ENCODE results near the gene DIP2C.
"Not testable (repeated sequence)": the region's sequence is repeated elsewhere in the genome, so short reads cannot be mapped to it uniquely, and the experiment has no call there.

DIP2C gene

DNA sequence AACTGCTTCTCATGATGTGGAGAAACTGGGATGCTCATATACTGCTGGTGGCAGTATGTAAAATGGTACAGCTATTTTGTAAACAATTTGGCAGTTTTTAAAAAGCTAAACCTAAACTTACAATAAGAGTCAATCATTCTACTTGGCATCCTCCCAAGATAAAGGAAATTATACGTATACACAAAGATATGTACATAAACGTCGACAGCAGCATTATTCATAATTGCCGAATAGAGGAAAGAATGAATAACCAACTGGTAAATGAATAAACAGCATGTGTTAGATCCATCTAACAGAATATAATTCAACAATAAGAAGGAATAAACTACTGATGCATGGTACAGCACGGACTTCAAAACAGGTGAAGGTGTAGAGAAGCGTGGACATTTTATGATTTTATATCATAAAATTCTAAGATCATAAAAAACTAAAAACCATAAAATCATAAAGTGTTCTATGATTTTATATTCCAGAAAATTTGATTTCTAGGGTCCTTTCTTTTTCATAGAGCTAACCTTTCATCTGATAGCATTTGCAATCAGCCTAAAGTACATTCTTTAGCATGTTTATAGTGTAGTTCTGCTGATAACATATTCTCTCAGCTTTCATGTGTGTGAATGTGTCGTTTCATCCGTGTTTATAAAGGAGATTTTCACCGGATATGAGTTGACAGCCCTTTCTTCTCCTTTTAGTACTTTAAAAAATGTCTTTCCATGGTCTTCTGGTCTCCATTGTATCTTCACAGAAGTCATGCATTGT, 261.5 kb downstream of the DIP2C start:
- DNase-seq, result no peak

DNA sequence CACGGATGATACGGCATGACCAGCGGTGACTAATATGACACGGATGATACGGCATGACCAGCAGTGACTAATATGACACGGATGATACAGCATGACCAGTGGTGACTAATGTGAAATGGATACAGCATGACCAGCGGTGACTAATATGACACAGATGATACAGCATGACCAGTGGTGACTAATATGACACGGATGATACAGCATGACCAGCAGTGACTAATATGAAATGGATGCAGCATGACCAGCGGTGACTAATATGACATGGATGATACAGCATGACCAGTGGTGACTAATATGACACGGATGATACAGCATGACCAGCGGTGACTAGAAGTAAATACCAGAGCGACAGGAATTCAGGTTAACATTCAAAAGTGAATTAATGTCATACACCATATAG, 264.1 kb downstream of the DIP2C start:
- DNase-seq, result not testable (repeated sequence)

DNA sequence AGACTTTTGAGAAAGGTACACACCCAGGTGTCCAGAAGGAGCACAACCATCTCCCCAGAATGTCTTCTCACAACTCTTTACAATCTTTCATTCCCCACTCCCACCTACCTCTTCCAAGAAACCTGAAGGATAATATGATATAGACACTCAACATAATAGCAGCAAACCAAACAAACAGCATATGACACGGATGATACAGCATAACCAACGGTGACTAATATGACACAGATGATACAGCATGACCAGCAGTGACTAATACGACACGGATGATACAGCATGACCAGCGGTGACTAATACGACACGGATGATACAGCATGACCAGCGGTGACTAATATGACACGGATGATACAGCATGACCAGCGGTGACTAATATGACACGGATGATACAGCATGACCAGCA, 264.7 kb downstream of the DIP2C start:
- DNase-seq, result not testable (repeated sequence)

DNA sequence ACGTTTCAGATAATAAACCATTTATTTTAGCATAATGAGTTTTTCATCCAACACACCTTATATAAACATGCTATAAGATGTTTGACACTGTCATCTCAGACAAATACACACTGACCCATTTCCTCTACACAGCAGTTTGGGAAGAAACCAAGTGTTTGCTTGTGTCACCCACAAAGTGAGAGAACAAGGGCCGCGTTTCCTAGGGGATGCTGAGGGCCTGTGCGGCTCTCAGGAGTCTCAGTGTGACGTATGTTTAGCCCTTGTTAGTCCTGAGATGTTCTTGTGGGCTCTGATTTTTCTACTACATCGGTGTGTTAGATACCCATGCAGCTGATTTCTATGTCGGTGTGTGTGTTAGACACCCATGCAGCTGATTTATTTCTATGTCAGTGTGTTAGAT, 266.3 kb downstream of the DIP2C start:
- DNase-seq, result no peak

DNA sequence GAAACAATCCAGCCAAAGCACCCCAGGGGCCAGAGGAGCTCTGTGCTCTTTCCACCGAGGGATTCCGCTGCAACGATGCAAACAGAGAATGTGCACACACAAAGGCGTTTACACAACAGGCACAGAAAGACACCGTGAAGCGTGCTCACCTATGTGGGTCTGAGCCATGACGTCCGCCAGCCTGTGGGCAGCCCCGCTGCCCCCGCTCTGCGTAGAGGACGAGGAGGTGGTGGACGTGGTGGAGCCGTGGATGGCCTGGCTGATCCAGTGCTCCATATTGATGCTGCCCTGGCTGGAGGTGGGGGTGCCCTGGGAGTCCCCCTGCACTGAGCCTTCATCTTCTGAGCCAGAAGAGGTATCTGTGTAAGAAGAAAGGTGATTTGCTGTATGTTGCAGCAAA, 266.8 kb downstream of the DIP2C start:
- no peak for DNase-seq

DNA sequence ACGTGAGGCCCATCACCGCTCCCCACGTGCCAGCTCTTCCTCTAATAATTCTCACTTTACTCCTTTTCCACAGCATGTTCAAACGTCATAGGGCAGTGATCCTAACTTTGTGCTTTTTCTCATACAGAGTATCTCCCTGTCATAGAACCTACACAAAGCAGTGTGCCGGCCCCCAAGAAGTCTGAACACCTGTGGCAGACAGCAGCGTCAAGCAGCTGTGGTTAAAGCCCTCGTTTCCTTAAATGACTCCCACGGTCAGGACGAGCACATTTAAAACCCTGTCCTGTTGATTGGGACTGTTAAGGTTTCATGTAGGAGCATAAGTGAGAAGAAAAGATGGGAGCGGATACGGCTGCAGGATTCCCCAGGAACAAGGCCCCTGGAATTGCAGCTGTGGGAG, 267.2 kb downstream of the DIP2C start:
- no peak for DNase-seq

DNA sequence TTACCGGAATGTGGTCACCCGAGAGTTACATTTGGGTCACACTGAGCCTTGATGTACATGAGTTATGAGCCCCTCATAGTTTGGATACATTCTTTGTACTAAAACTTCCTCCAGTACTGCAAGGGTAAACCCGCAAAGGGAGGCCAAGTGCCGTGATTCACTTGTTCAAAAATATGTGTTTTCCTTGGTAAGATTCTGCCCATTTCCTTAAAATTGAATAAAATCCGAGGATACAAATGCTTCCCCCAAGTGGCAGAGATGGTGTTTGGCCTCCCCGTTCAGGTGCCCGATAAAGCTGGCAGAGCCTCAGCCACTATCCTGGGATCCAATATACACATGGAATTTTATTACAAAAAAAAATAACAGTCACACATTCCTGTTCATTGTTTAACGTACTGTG, 268.3 kb downstream of the DIP2C start:
- DNase-seq, result no peak

DNA sequence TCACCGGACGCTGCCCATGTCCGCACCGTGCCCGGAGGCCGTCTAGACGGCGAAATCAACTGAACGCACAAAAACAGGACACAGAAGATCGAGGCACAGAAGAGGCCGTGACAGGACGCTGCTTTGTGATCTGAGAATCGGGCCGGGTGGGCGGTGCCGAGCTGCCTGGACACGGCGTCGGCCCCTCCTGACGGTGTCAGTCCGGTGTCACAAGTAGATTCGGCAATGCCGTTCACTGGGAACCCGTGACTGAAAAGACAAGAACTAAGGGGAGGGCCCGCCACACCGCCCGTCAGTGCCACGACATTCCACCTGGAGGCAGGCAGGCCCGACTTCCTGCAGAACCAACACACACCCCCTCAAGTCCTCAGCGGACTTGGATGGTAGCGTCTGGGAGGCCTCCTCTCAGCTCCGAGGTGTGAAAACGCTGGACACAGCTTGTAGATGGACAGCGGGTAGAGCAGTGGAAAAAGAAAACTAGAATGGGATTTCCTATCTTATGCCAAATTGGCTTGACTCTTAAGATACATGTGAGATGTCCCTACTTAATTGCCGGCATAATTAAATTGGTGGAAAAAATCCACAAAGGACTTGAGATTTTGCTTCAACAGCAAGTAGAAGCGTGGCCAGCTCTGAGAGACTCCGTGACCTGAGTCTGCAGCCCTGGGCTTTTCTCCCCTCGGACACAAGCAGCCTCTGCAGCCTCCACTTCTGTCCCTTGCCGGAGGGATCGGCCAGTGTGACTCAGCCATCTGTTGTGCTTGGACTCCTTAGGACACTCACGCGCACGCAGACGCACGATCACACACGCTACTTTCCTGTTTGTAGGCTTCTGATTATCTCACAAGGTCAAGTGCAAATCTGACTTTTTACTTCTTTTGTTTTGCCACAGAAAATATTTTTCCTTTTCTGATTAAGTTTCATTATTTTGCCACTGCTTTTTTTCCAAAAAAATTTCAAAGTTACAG, 269.0 kb downstream of the DIP2C start:
- no peak for DNase-seq

DNA sequence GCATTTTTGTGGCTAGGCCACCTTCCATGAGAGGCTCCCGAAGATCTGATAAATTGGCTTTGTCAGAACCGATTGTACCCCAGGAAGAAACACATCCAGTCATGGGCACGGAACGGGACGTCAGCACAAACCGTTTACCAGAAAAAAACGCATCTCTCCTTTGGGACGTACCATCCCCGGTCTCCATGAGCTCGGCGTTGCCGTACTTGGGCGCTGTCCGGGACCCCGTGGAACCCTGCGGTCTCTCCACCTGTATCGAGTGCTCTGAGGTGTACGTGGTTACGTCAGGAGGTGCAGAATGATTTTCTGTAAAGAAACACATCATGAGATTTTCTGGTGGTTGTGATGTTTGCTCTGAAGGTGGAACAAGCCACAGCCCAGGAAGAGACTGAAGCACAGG, 270.6 kb downstream of the DIP2C start:
- DNase-seq, result no peak

DNA sequence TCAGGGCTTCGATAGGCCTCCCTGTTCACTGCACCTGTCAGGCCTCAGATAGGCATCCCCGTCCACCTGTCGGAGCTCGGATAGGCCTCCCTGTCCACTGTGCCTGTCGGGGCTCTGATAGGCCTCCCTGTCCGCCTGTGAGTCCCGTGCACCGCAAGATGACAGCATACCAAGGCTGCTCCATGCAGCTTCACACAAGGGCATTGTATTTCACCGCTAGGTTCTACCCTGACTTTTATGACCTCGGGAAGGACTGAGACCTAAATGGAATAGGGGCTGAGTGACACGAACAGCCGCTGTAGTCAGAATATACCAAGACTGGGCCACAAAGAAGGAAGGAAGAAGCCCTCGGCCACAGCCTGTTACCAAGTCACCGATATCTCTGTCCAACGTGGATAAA, 271.2 kb downstream of the DIP2C start:
- DNase-seq, result no peak

DNA sequence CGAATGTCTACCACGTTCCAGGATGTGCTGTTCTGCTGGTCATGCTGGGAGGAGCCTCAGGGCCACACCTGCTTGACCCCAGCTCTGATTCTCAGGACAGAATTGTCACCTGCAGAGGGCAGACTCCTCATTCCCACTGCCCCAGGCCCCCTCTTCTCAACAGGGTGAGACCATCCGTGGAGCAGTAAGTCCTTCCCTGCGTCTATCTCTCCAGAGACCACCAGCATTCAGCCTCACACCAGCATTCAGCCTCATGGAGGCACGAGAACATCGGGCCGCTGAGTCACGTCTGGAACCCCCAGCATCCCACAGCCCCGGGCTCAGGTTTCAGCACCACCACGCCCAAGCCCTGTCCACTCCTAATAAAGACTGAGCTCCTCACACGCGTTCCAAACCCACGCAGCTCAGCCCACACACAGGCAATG, 273.4 kb downstream of the DIP2C start:
- DNase-seq, result no peak

DNA sequence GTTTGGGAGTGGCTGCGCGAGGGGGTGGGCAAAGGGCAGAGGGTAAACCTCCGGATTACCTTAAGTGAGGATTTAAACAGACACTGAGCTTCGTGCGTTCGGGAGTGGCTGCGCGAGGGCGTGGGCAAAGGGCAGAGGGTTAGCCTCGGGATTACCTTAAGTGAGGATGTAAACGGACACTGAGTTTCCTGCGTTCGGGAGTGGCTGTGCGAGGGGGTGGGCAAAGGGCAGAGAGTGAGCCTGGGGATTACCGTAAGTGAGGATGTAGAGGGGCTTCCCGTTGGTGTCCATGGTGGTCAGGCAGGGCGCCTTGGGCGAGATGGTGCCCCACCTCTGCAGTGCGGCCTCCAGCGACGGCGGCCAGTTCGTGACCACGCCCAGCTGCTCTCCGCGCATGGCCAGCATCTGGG, 275.8 kb downstream of the DIP2C start:
- DNase-seq, result no peak

DNA sequence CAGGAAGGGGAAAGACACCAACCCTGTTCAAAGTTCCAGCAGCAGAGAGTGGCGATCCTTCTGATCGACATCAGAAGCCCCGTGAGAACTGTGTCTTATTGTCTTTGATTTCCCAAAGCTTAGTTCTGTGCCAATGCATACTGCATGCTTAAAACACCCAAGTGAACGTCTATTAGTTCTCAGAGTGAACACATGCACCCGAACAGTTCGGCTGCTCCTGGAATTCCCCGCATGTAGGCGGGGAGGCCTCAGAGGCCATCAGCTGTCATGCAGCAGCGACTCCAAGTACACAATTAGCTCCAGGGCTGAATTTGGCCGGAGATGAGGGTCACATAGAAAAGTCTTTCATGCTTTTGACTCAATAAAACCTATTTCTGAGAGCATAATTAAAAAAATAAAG, 277.4 kb downstream of the DIP2C start:
- no peak for DNase-seq

DNA sequence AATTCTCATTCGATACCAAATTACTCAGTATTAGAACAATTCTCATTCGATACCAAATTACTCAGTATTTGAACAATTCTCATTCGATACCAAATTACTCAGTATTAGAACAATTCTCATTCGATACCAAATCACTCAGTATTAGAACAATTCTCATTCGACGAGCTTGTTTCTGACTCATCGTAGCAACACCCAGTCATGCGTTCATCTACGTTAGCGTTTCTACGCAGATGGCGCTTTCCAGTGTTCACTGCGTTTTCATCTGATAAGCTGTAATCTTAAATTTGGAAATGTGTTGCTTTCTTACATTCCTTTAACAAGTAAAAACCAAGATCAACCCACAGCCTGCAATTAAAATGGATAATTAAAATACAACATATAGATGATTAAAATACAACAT, 277.9 kb downstream of the DIP2C start:
- DNase-seq, result no peak

DNA sequence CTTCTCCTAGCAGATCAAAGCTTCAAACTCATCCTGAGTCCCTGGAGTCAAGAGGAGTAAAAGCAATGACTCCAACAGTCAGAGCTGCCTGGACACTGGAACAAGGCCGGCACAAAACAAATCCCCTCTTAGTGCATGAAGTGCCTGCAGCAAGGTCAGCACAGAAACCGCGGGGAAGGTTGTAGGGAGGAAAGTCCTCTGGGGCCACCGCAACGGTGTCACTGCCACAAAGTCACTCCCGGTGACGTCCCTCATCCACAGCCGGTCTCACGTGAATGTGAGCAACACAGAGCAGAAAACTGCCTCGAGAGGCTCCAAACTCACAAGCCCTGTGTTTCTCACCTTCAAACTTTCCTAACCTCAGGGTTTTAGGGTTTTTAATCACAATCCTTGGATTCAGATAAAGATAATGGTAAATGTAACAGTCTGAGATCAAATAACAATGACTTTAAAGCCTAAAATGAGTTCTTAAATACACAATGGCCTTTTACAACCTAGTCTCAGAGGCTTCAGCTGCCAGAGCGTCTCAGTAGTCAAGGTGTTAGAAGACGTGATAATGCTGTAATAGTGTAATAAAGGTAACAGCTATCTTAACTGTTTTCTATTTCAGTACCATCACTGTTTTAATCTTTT, 279.9 kb downstream of the DIP2C start:
- no peak for DNase-seq

DNA sequence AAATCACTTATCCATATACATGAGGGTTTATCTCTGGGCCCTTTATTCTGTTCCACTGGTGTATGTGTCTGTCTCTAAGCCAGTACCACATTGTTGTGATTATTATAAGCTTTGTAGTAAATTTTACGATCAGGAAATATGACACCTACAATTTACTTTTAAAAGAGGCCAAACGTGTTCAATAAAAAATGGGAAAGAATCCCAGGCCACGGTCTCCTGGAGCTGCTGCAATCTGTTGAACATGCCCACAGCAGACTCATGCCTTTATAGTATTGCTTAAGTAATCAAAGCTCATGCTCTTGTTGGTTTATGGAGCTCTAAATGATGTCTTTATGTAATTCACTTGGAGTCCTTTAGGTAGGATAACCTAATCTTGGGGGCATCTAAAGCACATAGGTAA, 281.2 kb downstream of the DIP2C start:
- no peak for DNase-seq

DNA sequence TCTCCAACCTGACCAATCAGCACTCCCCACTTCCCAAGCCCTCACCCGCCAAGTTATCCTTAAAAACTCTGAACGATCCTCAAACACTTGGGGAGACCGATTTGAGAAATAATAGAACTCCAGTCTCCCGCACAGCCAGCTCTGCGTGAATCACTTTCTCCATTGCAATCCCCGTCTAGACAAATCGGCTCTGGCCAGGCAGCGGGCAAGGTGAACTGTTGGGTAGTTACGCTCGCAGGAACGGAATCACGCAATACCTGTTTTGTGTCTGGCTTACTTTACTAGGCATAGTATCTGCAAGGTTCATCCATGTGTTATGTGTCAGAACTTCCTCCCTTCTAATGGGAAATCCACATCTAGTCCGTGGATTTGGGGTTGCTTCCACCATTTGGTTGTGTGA, 282.5 kb downstream of the DIP2C start:
- no peak for DNase-seq

DNA sequence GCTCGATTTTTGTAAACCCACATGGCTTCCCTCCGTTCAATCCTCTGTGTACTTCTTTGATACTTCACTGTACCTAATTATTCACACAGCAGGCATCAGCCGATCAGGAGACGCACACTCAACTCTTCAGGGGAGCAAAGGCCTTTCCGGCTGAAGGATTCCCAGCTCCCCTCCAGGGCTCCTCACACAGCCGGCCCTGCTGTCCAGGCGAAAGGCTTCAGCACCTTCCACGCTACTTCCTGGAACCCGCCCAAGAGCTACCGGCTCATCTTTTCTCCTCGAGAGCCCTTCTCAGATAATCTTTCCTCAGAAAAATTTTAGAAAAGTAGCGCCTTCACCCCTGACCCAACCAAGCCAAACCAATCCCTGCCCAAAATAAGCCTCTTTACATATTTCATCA, 283.8 kb downstream of the DIP2C start:
- DNase-seq, result no peak

DNA sequence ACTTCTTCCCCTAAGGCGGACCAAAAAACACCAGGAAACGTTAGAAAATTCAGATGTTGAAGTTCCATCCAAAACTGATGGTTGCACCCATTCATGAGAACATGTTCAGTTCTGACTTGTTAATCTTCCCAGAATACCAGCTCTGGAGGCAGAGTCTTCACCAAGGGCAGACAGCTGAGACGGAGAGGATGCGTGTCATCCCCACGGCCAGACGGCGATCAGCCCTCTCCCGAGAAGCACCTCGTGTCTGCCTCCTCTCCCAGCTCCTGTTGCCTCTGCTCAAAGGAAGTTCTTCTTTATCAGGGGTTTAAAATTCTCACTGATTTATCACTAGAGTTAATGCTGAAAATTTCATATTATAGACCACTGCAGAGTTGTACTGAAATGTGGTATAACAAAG, 284.5 kb downstream of the DIP2C start:
- DNase-seq, result no peak

DNA sequence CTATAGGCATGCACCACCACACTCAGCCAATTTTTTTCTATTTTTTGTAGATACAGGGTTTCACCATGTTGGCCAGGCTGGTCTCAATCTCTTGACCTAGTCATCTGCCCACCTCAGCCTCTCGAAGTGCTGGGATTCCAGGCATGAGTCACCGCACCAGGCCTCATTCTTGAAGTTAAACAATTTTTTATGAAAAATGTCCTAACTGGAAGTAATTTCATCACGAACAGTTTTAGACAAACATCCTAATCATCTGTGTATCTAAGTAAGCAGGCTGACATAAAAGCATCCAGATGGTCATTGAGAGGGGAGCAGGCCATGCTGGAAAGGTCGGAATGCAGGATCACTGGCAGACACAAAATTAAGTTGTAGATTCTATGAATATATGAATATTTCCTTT, 285.1 kb downstream of the DIP2C start:
- no peak for DNase-seq

DNA sequence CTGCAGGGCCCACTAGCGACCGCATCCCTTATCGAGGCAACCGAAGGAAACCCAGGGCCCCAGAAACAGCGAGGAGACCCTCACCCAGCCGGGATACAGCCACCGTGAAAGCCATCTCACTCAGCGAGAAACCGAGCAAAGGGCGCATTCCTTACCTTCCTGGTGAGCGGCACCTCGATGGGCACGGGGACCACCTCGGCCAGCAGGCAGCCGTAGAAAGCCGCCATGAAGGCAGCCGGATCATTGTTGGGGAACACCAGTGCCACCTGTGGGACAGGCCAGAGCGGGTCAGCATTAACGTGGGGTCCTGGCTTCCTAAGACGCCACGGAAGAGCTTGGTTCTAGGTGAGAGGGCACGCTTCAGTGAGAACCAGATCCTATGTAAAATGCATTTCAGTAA, 290.5 kb downstream of the DIP2C start:
- no peak for DNase-seq

DNA sequence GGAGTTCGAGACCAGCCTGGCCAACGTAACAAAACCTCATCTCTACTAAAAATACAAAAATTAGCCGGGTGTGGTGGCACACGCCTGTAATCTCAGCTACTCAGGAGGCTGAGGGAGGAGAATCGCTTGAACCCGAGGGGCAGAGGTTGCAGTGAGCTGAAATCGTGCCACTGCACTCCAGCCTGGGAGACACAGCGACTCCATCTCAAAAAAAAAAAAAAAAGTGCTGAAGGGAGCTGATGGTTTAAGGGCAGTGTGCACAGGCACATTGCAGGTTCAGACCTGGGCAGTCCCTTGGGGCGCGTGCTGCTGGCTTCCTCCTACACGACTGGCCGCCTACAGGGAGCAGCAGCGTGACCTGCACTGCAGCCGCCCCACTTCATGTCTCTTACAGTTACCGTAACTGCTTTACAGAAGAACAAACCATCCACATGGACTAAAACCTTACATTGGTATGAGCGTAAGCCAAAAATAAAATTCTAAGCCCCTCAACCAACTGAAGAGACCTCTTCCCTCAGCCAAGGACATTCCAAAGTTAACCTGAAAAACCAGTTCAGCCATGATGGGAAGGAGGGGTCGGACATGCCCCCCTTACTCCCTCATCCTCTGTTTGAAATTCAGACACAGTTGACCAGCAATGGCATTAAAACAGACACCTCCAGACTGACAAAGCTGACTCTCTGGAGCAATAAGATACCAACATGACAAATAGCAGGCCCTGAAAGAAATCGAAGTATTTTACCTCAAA, 292.0 kb downstream of the DIP2C start:
- DNase-seq, result no peak
